ENCODE data around the gene PTPRH. TPM values are rescaled to one million over a fixed set of nuclear protein-coding genes. Genes with fewer than 3 reads are reported as not detected.

The PTPRH gene
- total and polyA plus RNA-seq, 10 donors, result 6.5 to 97.9 (median 48.9) TPM

GRCh38 chr19:55229145-55229788 lies 20.0 kb upstream of the PTPRH start:
- Histone ChIP-seq H3K9me3 (no peaks in the 10 kb centered on the region), H3K4me3 (no peak overlapping the region), H3K27ac (no peak overlapping the region), H3K27me3 (replicated peaks in 1 of 7) (no peaks in the 10 kb centered on the region), H3K4me1 (peaks cover 0 to 32% (median 15%) of the 10 kb centered on the region in 6 donors), H3K36me3 (peaks cover 5 to 92% (median 78%) of the 10 kb centered on the region in 6 donors)
- WGBS, 5 donors, result 94 to 95% (median 95%) methylated on average over 15 to 18 of the region's 18 CpGs
- intact Hi-C loops (cut with DNase I; ENCODE audit: low total_unique reads), result no loop called here
- TF ChIP-seq POLR2AphosphoS5 (IDR thresholded peaks at IDR 0.05) (no peak), POLR2A (IDR thresholded peaks at IDR 0.05) (no peak)
- TF ChIP-seq, protein P1, sequence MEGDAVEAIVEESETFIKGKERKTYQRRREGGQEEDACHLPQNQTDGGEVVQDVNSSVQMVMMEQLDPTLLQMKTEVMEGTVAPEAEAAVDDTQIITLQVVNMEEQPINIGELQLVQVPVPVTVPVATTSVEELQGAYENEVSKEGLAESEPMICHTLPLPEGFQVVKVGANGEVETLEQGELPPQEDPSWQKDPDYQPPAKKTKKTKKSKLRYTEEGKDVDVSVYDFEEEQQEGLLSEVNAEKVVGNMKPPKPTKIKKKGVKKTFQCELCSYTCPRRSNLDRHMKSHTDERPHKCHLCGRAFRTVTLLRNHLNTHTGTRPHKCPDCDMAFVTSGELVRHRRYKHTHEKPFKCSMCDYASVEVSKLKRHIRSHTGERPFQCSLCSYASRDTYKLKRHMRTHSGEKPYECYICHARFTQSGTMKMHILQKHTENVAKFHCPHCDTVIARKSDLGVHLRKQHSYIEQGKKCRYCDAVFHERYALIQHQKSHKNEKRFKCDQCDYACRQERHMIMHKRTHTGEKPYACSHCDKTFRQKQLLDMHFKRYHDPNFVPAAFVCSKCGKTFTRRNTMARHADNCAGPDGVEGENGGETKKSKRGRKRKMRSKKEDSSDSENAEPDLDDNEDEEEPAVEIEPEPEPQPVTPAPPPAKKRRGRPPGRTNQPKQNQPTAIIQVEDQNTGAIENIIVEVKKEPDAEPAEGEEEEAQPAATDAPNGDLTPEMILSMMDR (IDR thresholded peaks at IDR 0.05 in 8 of 11, conservative IDR thresholded peaks at IDR 0.05 in 3 of 11), result no peak
- DNase-seq, result no peak

GRCh38 chr19:55228403-55229031 lies 19.2 kb upstream of the PTPRH start, which contains the start of gene TMEM86B:
TSS of gene TMEM86B (minus strand) at chr19:55228763. CDS start at chr19:55228741, 22 bp downstream.
- H3K4me1 ChIP-seq, result peaks cover 0 to 32% (median 15%) of the 10 kb centered on the region in 6 donors
- TF ChIP-seq POLR2A (IDR thresholded peaks at IDR 0.05) (no peak), POLR2AphosphoS5 (IDR thresholded peaks at IDR 0.05) (no peak)
- TF ChIP-seq, protein P1 (IDR thresholded peaks at IDR 0.05 in 8 of 11, conservative IDR thresholded peaks at IDR 0.05 in 3 of 11), result no peak
- no peaks in the 10 kb centered on the region for H3K27me3 ChIP-seq (replicated peaks in 1 of 7)
- no peak within 1 kb of the TSS for H3K4me3 ChIP-seq
- H3K36me3 ChIP-seq, result peaks cover 5 to 92% (median 75%) of the 10 kb centered on the region in 6 donors
- intact Hi-C loops (cut with DNase I; ENCODE audit: low total_unique reads), result no loop called here
- no peaks in the 10 kb centered on the region for H3K9me3 ChIP-seq
- no peak for DNase-seq
- whole genome bisulfite sequencing, 5 donors, result 93 to 100% (median 95%) methylated on average over 2 to 12 of the region's 12 CpGs
- H3K27ac ChIP-seq, result no peak within 1 kb of the TSS

GRCh38 chr19:55228015-55228391 lies 18.7 kb upstream of the PTPRH start:
- DNase-seq, result no peak
- Histone ChIP-seq H3K4me1 (peaks cover 0 to 32% (median 16%) of the 10 kb centered on the region in 6 donors), H3K9me3 (no peaks in the 10 kb centered on the region), H3K36me3 (peaks cover 5 to 91% (median 73%) of the 10 kb centered on the region in 6 donors), H3K27ac (no peak overlapping the region), H3K4me3 (no peak overlapping the region), H3K27me3 (replicated peaks in 1 of 7) (no peaks in the 10 kb centered on the region)
- intact Hi-C loops (cut with DNase I; ENCODE audit: low total_unique reads), result no loop called here
- TF ChIP-seq POLR2A (IDR thresholded peaks at IDR 0.05) (no peak), POLR2AphosphoS5 (IDR thresholded peaks at IDR 0.05) (peak; percentile 19 to 64 (median 50))
- WGBS, 5 donors, result 77 to 87% (median 82%) methylated on average over 7 to 17 of the region's 17 CpGs

DNA sequence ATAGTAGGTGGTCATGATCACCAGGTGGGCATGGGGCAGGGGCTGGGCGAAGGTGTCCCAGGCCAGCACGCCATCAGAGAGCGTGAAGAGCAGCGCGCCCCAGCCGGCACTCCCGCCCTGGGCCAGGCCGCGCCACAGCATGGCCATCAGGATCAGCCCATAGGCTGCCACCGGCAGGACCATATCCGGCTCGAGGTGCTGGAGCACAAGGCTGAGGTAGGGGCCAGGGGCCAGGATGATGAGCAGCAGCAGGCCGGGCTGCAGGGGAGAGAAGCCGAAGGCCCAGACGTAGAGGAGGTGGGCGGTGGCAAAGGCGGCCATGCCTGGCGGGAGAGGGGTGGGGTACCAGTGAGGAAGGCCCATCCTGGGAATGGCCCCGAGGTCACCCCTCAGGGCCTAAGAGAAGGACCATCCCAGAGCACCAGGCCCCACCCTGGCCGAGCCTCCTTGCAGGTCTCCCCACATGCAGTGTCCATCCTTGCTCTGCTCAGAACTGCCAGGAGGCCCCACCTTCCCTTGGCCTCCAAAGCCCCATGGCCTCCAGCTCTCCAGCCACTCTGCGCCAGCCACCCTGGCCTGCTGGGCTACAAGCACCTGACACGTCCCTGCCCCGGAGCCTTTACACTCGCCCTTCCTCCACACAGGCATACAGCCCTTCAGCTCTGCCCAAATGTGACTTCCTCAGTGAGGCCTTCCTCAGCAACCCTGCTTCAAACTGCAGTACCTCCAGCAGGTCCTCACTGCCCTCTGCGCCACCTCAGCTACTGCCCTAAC lies 18.1 kb upstream of the PTPRH start:
- Histone ChIP-seq H3K27me3 (replicated peaks in 1 of 7) (no peaks in the 10 kb centered on the region), H3K4me1 (peaks cover 0 to 31% (median 17%) of the 10 kb centered on the region in 6 donors), H3K27ac (no peak overlapping the region), H3K9me3 (no peaks in the 10 kb centered on the region), H3K36me3 (peaks cover 5 to 85% (median 68%) of the 10 kb centered on the region in 6 donors), H3K4me3 (no peak overlapping the region)
- intact Hi-C loops (cut with DNase I; ENCODE audit: low total_unique reads), result no loop called here
- 88 to 94% (median 92%) methylated on average over 16 to 25 of the region's 25 CpGs for whole genome bisulfite sequencing, 5 donors
- DNase-seq, result no peak
- TF ChIP-seq POLR2AphosphoS5 (IDR thresholded peaks at IDR 0.05), result peak in 2 of 3 donors; percentile 22 to 53
- no peak for TF ChIP-seq POLR2A (IDR thresholded peaks at IDR 0.05)

All from spleen (tissue), 11 donors.